Mucosa of rectum (tissue), 2 donors: ENCODE results near the gene SEMA3E.

Experiments
- H3K27ac ChIP-seq, 2 donors: one replicate each; pipeline ENCODE4 v1.7.0; 2013; ENCODE audit warnings: inconsistent platforms in 2 of 2, low read depth in 2 of 2, low read length in 2 of 2
- H3K27me3 ChIP-seq, 2 donors: one replicate each; pipeline ENCODE4 v1.7.0; 2013; ENCODE audit warnings: low read length in 2 of 2; ENCODE audit not compliant: control insufficient read depth in 2 of 2, insufficient read depth in 2 of 2
- H3K36me3 ChIP-seq, 2 donors: one replicate each; pipeline ENCODE4 v1.7.0; 2013; ENCODE audit warnings: low read length in 2 of 2; ENCODE audit not compliant: control insufficient read depth in 2 of 2, insufficient read depth in 2 of 2
- H3K4me1 ChIP-seq, 2 donors: one replicate each; pipeline ENCODE4 v1.7.0; 2013; ENCODE audit warnings: low read length in 2 of 2, mild to moderate bottlenecking in 1 of 2; ENCODE audit not compliant: control insufficient read depth in 2 of 2, insufficient read depth in 2 of 2
- H3K4me3 ChIP-seq, 2 donors: one replicate each; pipeline ENCODE4 v1.7.0; 2013; ENCODE audit warnings: low read length in 2 of 2
- H3K9ac ChIP-seq, 2 donors: one replicate each; pipeline ENCODE4 v1.7.0; 2013; ENCODE audit warnings: low read length in 2 of 2, low read depth in 1 of 2, mild to moderate bottlenecking in 1 of 2
- H3K9me3 ChIP-seq, 2 donors: one replicate each; pipeline ENCODE4 v1.7.0; 2013; ENCODE audit warnings: low read length in 2 of 2; ENCODE audit not compliant: control insufficient read depth in 2 of 2
- donor health status: healthy.
- donor health status: Normal muscosa, but diverticular disease.

Gene SEMA3E

DNA sequence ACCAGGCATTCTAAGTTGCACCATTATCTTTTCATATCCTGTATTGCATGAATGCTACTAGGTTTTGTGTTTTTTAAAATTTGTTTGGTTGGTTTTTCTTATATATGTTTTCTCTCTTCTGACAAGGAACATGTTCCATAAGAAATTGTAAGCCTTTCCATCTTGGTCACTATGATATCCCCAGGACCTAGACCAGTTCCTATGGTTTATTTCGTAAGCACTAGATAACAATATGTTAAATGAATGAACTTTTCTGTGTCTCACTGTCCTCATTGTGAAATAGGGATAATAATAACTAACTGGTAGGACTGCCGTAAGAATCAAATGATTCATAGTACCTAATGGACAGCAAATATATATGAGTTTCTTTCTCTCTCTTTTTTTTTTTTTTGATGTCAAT lies 146.3 kb downstream of the SEMA3E start:
- no peak overlapping the region for H3K27ac ChIP-seq
- no peaks in the 10 kb centered on the region for H3K4me1 ChIP-seq
- H3K9ac ChIP-seq = no peak overlapping the region
- no peak overlapping the region for H3K4me3 ChIP-seq
- no peaks in the 10 kb centered on the region for H3K9me3 ChIP-seq
- no peaks in the 10 kb centered on the region for H3K36me3 ChIP-seq
- H3K27me3 ChIP-seq = no peaks in the 10 kb centered on the region

DNA sequence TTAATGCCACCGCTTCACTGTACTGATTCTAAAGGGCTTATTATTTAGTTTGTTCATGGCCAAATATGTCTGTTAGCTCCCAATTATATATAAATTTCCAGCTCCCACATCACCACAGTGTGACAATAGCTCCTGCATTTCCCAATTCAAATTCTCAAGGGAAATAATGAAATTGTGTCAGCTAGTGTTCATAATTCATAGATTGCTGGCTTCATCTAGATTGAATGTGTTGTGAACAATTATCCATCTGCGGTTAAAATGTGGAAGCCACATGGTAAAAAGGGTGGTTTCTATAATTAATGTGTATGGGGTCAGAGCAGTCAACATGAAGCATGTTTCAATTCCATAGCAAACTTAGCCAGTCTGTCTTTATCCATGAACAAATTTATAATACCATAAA lies 154.3 kb downstream of the SEMA3E start:
- Histone ChIP-seq H3K4me1 (no peaks in the 10 kb centered on the region), H3K9me3 (no peaks in the 10 kb centered on the region), H3K36me3 (no peaks in the 10 kb centered on the region), H3K27me3 (no peaks in the 10 kb centered on the region), H3K27ac (no peak overlapping the region), H3K9ac (no peak overlapping the region), H3K4me3 (no peak overlapping the region)

DNA sequence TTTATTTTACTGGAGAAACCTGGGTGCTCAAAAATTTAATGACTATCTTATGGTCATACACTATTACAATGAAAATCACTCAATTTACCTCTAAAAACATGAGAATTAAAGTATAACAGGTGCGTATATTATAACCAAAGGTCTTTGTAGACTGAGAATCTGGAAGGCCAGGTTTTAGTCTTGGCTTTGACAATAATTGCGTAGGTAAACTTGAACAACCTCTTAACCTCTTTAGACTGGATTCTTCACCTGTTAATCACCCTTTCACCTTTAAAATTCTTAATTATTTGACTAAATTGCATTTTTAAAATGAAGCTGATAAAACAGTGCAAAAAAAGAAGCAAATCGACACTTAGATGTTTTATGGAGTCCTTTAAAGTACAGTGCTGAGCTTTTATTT lies 156.1 kb downstream of the SEMA3E start:
- no peak overlapping the region for H3K9ac ChIP-seq
- H3K9me3 ChIP-seq = no peaks in the 10 kb centered on the region
- no peaks in the 10 kb centered on the region for H3K27me3 ChIP-seq
- no peak overlapping the region for H3K27ac ChIP-seq
- H3K4me1 ChIP-seq = no peaks in the 10 kb centered on the region
- H3K36me3 ChIP-seq = no peaks in the 10 kb centered on the region
- no peak overlapping the region for H3K4me3 ChIP-seq

DNA sequence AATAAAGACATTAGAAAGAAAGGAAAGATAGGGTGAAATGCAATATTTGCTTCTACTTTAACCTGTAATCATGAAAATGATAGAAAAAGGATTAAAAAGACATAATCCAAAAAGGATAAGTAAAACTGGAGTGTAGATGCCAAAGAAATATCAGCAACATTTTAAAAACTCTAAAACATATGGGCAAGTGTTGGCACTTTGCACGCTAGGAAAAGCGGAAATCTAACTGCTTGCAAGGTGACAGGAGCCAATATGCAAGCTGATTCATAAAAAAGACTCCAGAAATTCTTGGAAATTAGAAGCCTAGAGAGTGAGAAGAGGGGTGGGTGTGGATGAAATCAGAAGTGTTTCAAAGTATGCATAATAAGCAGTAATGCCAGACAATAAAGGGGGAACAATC lies 161.1 kb downstream of the SEMA3E start:
- no peak overlapping the region for H3K9ac ChIP-seq
- no peak overlapping the region for H3K27ac ChIP-seq
- H3K4me3 ChIP-seq = no peak overlapping the region
- no peaks in the 10 kb centered on the region for H3K36me3 ChIP-seq
- no peaks in the 10 kb centered on the region for H3K4me1 ChIP-seq
- no peaks in the 10 kb centered on the region for H3K9me3 ChIP-seq
- H3K27me3 ChIP-seq = no peaks in the 10 kb centered on the region

DNA sequence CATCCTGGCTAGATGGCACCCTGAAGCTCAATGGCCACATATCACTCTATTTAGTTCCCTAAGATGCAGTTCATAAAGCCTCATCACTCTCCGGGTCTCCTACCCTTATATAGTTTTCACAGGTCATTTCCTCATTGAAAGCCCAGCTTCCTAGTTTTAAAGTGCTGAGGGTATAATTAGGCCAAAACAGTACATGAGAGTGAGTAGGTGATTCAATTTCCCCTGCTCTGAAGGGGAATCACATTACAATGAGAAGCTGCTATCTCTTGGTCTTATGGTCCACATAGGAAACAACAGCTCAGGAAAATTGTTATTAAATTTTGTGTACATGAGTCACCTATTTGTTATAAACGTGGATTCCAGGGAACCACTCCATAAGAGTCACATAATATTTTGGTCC lies 162.0 kb downstream of the SEMA3E start:
- Histone ChIP-seq H3K9me3 (no peaks in the 10 kb centered on the region), H3K27ac (no peak overlapping the region), H3K27me3 (no peaks in the 10 kb centered on the region), H3K4me3 (no peak overlapping the region), H3K4me1 (no peaks in the 10 kb centered on the region), H3K9ac (no peak overlapping the region), H3K36me3 (no peaks in the 10 kb centered on the region)

DNA sequence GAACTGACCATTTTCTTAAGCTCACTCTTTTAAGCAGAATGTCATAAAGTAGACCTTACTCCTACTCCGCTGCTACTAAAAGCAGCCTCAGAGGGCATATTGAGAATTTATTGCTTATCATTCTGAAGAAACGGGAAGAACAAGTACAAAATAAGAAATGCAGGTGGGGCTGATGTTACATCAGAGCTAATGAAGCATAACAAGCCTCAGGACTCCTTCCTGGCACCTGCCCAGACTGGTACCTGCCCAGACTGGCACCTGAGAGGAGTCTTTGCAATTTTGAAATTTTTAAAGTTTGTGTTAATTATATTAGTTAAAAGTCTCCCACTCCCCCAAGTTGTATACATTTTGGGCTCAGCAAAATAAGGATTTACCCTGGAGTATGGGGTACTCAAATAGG lies 162.4 kb downstream of the SEMA3E start:
- Histone ChIP-seq H3K4me3 (no peak overlapping the region), H3K4me1 (no peaks in the 10 kb centered on the region), H3K27me3 (no peaks in the 10 kb centered on the region), H3K36me3 (no peaks in the 10 kb centered on the region), H3K27ac (no peak overlapping the region), H3K9me3 (no peaks in the 10 kb centered on the region), H3K9ac (no peak overlapping the region)

DNA sequence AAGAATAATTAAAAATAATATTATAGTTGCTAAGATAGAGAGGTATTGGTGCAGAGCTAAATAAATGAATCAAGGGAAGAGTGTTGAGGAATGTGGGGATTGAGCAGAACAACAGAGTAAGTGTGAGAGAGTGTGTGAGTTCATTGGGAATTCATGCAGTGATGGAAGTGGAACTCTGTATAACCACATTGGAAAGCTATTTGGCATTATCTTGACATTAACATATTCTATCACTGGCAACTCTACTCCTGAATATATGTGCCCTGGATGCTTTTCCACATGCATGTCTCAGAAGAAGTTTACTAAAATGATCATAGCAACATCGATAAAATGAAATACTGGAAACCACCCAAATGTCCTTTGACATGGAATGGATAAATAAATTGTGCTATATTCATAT lies 164.1 kb downstream of the SEMA3E start:
- no peak overlapping the region for H3K4me3 ChIP-seq
- no peak overlapping the region for H3K27ac ChIP-seq
- no peaks in the 10 kb centered on the region for H3K4me1 ChIP-seq
- no peaks in the 10 kb centered on the region for H3K9me3 ChIP-seq
- H3K9ac ChIP-seq = no peak overlapping the region
- H3K36me3 ChIP-seq = no peaks in the 10 kb centered on the region
- H3K27me3 ChIP-seq = no peaks in the 10 kb centered on the region

DNA sequence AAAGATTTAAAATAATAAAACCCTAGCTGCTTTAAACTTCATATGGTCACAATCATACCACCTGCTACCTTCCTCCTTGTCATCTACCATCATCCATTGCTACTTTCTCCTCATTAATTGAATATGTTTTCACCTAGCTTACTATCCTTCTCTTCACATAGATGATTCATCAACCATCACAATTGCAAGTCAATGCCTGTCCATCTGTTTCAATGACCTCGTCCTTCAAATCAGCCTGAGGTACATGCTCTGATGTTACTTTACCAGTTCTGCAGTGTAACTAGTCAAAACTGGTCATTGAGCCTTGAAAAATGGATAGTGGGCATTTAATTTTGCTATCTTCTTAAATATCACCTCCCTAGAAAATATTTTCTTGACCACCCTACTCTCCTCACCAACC lies 164.7 kb downstream of the SEMA3E start:
- Histone ChIP-seq H3K4me1 (no peaks in the 10 kb centered on the region), H3K36me3 (no peaks in the 10 kb centered on the region), H3K9me3 (no peaks in the 10 kb centered on the region), H3K4me3 (no peak overlapping the region), H3K9ac (no peak overlapping the region), H3K27ac (no peak overlapping the region), H3K27me3 (no peaks in the 10 kb centered on the region)

DNA sequence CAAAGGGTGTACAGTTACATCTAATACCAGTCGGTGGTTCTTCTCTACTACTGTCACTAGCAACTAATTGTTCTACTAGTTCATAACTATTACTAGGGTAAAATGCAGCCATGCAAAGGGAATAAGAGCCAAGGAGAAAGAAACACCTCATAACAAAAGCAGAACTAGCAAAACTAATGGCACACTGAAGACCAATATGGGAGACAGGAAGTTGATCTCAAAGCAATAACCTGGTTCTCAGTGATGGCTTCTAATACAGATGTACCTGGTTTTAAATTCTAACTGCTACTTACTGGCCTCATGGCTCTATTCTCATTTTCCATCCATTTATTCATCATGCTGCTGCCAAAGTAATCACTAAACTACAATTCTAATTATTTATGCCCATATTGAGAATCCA lies 170.3 kb downstream of the SEMA3E start:
- no peaks in the 10 kb centered on the region for H3K27me3 ChIP-seq
- H3K9ac ChIP-seq = no peak overlapping the region
- H3K27ac ChIP-seq = no peak overlapping the region
- no peaks in the 10 kb centered on the region for H3K4me1 ChIP-seq
- no peak overlapping the region for H3K4me3 ChIP-seq
- no peaks in the 10 kb centered on the region for H3K36me3 ChIP-seq
- H3K9me3 ChIP-seq = no peaks in the 10 kb centered on the region

DNA sequence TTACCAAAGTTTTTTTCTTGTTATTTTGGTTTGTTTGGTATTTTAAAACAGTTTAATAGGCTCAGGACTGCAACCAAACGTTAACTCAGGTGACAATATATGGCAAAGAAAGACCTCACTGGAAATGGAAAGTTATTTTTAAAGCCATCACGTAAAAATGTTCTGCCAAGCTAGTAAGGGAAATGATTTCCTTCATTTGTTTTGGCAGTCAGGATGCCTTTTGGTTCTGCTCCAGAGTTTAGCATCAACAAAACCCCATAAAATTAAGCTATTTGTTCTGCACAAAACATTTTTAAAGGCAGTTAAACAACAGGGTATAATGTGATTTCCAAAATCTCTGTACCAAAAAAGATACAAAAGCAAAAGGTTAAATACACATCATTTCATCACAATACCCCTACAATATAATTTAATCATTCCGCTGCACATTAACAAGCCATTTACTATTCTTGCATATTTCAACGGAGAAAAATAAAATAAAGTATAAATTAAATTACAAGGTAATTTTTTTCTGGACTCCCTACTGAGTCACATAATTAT lies 172.4 kb downstream of the SEMA3E start:
- Histone ChIP-seq H3K9ac (no peak overlapping the region), H3K27me3 (no peaks in the 10 kb centered on the region), H3K9me3 (no peaks in the 10 kb centered on the region), H3K36me3 (no peaks in the 10 kb centered on the region), H3K27ac (no peak overlapping the region), H3K4me3 (no peak overlapping the region), H3K4me1 (no peaks in the 10 kb centered on the region)

DNA sequence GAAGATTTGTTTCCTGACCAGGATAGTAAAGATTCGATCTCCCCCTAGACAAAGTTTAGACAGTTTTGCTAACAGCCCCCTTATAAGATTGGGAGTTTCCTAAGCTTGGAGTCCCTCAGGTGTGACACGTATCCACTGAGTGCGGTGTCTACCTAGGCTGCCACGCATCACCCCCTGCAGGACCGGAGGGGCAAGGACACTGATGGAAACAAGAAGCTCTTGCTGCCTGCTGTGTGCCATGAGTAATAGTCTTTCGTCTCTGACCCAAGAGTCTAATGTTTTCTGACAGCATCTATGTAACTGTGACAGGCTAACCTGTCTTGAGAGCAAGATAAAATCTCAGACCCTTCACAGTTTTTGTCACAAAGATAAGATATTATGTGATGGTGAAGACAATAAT lies 173.5 kb downstream of the SEMA3E start:
- Histone ChIP-seq H3K27ac (no peak overlapping the region), H3K9ac (no peak overlapping the region), H3K9me3 (no peaks in the 10 kb centered on the region), H3K4me1 (no peaks in the 10 kb centered on the region), H3K4me3 (no peak overlapping the region), H3K36me3 (no peaks in the 10 kb centered on the region), H3K27me3 (no peaks in the 10 kb centered on the region)
